HepG2 (cell line): ENCODE data around the gene RASAL1. TPM values are rescaled to one million over a fixed set of nuclear protein-coding genes. Genes with fewer than 3 reads are reported as not detected.

Experiments
- BHLHE40 ChIP-seq: IDR thresholded peaks from 2 replicates; pipeline ENCODE4 v1.6.1; 2011; ENCODE audit warnings: low read length, improper control_type of control experiment
- CEBPB ChIP-seq: IDR thresholded peaks from 2 replicates; pipeline ENCODE4 v1.6.1; 2011; ENCODE audit warnings: low read depth, low read length, improper control_type of control experiment, borderline replicate concordance
- CTCF ChIP-seq: sonication (generic); formaldehyde crosslinking; IDR thresholded peaks from 2 replicates; pipeline ENCODE4 v1.5.0; 2020; ENCODE audit warnings: mild to moderate bottlenecking, missing genetic modification reagents, moderate library complexity
- MNT ChIP-seq: fragments of 450-650 bp; IDR thresholded peaks from 2 replicates; pipeline ENCODE4 v1.6.1; 2016
- NFE2 ChIP-seq: sonication (generic); formaldehyde crosslinking; IDR thresholded peaks from 2 replicates; pipeline ENCODE4 v1.4.0; 2020; ENCODE audit warnings: missing genetic modification reagents
- ZBTB37 ChIP-seq: sonication (generic); formaldehyde crosslinking; IDR thresholded peaks from 2 replicates; pipeline ENCODE4 v1.4.0; 2020; ENCODE audit warnings: mild to moderate bottlenecking, missing genetic modification reagents
- ZNF317 ChIP-seq: sonication (generic); formaldehyde crosslinking; IDR thresholded peaks from 2 replicates; pipeline ENCODE4 v1.5.0; 2020; ENCODE audit warnings: mild to moderate bottlenecking, missing genetic modification reagents
- ZNF609 ChIP-seq: sonication (generic); formaldehyde crosslinking; IDR thresholded peaks from 2 replicates; pipeline ENCODE4 v1.4.0; 2020; ENCODE audit warnings: mild to moderate bottlenecking, missing genetic modification reagents, borderline replicate concordance
- ZNF687 ChIP-seq: sonication (generic); formaldehyde crosslinking; IDR thresholded peaks from 2 replicates; pipeline ENCODE4 v1.5.1; 2020; ENCODE audit warnings: mild to moderate bottlenecking, missing genetic modification reagents, moderate library complexity
- polyA plus RNA-seq, 8 experiments: library from polyadenylated mRNA; depleted of rRNA in 3 of 8; stranded (reverse) in 7 of 8; unstranded in 1 of 8; fragments of >200 nt; fragmentation: Illumina TruSeq in 4 of 8; extraction: Trizol in 4 of 8; gene quantifications; 2 replicates each; pipeline versions ENCODE4 v1.2.1 to v1.2.3, GENCODE V29; 2011 to 2016; ENCODE audit warnings: low read depth in 4 of 8, missing spikeins in 1 of 8, mixed read lengths in 1 of 8; ENCODE audit not compliant: insufficient read depth in 1 of 8
- total RNA-seq, 5 experiments: library from RNA; depleted of rRNA; stranded (reverse); fragments of >200 nt; fragmentation: Illumina TruSeq; extraction: Trizol; gene quantifications; 2 replicates each; pipeline ENCODE4 v1.2.3, GENCODE V29; 2016; ENCODE audit warnings: low read depth in 1 of 5

The RASAL1 gene
- total and polyA plus RNA-seq, 2 of the 13 experiments (the other 11 are each of a cell fraction or from before 2014, with no cell fraction given): not detected

GRCh38 chr12:113062502-113063395 is 72.8 kb downstream of the RASAL1 start (continued):
- TF ChIP-seq MNT (peak; percentile 48; the same call in 1 of the 2 replicates), BHLHE40 (0 out of 2 replicates have a peak, but pooled peaks have one; percentile 20), CEBPB (peak; percentile 40; the same call in 1 of the 2 replicates), NFE2 (CRISPR knock-in tag) (no peak), CTCF (CRISPR knock-in tag) (0 out of 2 replicates have a peak, but pooled peaks have one; percentile 10), ZBTB37 (CRISPR knock-in tag) (no peak), ZNF317 (no peak), ZNF687 (CRISPR knock-in tag) (peak; percentile 34; the same call in 1 of the 2 replicates), ZNF609 (CRISPR knock-in tag) (no peak)
